ENCODE results near the gene RNF10.

DNA sequence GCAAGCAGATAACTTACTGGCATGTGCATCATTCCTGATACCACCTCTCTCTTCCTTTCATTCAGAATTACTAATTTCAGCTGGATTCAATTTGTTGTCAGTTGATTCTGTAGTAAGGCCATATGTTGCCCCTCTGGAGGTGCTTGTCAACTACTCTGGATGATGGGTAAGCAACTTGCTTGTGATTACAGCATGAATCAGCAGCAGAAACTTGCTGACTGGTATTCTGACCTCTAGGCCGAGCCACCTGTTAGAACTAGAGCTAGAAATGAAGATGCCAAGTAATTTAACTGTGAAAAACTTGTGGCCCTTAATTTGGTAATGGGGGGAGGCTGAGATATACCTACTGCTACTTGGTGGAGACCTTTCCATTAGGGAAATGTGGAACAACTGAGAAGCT, 5.1 kb downstream of the RNF10 start:
- no peak for TF ChIP-seq EZH2phosphoT487 (IDR thresholded peaks at IDR 0.05; ENCODE audit: low read depth)
- TF ChIP-seq, protein P1, sequence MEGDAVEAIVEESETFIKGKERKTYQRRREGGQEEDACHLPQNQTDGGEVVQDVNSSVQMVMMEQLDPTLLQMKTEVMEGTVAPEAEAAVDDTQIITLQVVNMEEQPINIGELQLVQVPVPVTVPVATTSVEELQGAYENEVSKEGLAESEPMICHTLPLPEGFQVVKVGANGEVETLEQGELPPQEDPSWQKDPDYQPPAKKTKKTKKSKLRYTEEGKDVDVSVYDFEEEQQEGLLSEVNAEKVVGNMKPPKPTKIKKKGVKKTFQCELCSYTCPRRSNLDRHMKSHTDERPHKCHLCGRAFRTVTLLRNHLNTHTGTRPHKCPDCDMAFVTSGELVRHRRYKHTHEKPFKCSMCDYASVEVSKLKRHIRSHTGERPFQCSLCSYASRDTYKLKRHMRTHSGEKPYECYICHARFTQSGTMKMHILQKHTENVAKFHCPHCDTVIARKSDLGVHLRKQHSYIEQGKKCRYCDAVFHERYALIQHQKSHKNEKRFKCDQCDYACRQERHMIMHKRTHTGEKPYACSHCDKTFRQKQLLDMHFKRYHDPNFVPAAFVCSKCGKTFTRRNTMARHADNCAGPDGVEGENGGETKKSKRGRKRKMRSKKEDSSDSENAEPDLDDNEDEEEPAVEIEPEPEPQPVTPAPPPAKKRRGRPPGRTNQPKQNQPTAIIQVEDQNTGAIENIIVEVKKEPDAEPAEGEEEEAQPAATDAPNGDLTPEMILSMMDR (IDR thresholded peaks at IDR 0.05; ENCODE audit: low read depth, low read length): no peak
